DMS 273 (cell line): ENCODE data around the gene NCK1.
"Not testable (repeated sequence)": the region's sequence is repeated elsewhere in the genome, so short reads cannot be mapped to it uniquely, and the experiment has no call there.

Experiments
- DNase-seq: peaks from one replicate; lab custom pipeline; 2025; ENCODE audit not compliant: unreplicated experiment; lab: John Stamatoyannopoulos, UW

The NCK1 gene

GRCh38 chr3:136982520-136983138, 120.6 kb downstream of the NCK1 start:
- DNase-seq, result no peak

GRCh38 chr3:136984837-136985236, 122.8 kb downstream of the NCK1 start:
- peak; percentile 88 for DNase-seq

GRCh38 chr3:136987398-136987980, 125.5 kb downstream of the NCK1 start:
- not testable (repeated sequence) for DNase-seq

GRCh38 chr3:136988651-136989050, 126.6 kb downstream of the NCK1 start:
- peak; percentile 51 for DNase-seq

GRCh38 chr3:136989781-136990524, 127.9 kb downstream of the NCK1 start:
- peak; percentile 68 for DNase-seq

GRCh38 chr3:136990826-136991225, 128.8 kb downstream of the NCK1 start:
- DNase-seq, result peak; percentile 98

GRCh38 chr3:136992115-136992514, 130.1 kb downstream of the NCK1 start:
- peak; percentile 89 for DNase-seq

- peak; percentile 91 for DNase-seq
Measured at GRCh38 chr3:136994772-136995516, 132.9 kb downstream of the NCK1 start.

- no peak for DNase-seq
Measured at GRCh38 chr3:136995652-136996051, 133.6 kb downstream of the NCK1 start.
